ENCODE measurements around the gene ARMC2. TPM values are rescaled to one million over a fixed set of nuclear protein-coding genes. Genes with fewer than 3 reads are reported as not detected.
"Not testable (repeated sequence)": the region's sequence is repeated elsewhere in the genome, so short reads cannot be mapped to it uniquely, and the experiment has no call there.

The ARMC2 gene
- polyA plus RNA-seq, 12 donors, result 4.4 to 13.9 (median 8.2) TPM; not detected in 2

DNA sequence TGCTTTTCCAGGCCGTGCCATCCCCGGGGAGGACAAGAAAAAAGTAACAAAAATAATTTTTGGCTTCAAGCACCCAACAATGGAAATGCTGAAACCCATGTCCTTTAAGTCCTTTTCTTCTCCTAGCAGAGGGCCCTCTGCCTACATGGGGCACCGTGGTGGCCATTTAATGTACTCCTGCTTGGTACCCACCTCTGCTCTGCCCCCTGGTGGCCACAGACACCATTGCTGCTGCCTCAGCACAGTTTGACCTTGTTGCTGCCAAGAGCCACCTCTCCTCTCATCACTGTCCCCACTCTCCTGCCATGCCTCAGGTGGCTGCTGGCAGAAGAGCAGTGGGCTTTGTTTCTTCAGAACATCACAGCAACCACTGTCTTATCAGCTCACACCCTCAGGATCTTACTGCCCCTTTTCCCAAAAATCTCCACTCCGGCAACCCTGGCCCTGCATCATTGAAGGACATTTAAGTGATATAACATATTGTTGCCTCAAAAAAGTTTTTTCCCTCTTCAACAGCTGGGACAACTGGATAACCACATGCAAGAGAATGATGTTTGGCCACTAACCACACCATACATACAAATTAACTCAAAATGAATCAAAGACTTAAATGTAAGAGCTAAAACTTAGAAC is 12.9 kb upstream of the ARMC2 start:
- peak; percentile 76 for DNase-seq

DNA sequence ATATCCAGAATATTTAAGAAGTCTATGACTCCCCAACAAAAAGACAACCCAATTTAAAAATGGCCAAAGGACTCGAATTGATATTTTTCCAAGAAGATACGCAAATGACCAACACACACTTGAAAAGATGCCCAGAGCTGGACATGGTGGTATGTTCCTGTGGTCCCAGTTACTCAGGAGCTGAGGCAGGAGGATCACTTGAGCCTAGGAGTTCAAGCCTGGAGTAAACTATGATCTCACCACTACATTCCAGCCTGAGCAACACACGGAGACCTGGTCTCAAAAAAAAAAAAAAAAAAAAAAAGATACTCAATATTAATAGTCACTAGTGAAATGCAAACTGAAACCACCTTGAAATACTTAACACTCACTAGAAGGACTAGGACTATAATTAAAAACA is 12.2 kb upstream of the ARMC2 start:
- no peak for DNase-seq

GRCh38 chr6:108837236-108837971 is 10.8 kb upstream of the ARMC2 start:
- no peak for DNase-seq

DNA sequence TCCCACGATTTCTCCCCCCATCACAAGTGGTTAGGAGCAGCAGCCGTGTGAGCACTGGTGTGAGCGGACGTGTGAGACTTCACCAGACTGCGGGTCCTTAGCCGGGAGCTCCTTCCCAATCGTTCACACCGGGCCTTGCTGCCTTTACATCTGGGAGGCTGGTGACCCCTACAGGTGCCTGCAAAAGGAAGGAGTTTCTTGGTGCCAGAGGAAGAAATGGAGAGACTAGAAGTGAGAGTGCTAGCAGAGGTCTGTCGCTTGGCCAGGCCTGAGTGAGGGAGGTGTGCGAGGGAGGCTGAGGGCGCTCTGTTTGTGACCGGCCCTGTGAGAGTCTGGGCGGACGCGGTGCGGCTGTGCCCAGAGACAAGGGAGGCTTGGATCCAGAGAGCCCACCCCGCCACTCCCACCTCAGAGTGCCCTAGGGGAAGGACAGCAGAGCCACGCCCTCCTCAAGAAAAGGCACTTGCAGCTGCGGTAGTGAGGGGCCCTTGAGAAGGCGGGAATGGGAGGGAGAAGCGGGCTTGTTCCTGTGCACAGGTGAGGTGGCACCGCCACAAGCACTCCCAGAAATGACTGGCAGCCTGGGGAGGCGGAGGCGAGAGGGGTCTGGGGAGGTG is 10.0 kb upstream of the ARMC2 start:
- DNase-seq, result no peak

DNA sequence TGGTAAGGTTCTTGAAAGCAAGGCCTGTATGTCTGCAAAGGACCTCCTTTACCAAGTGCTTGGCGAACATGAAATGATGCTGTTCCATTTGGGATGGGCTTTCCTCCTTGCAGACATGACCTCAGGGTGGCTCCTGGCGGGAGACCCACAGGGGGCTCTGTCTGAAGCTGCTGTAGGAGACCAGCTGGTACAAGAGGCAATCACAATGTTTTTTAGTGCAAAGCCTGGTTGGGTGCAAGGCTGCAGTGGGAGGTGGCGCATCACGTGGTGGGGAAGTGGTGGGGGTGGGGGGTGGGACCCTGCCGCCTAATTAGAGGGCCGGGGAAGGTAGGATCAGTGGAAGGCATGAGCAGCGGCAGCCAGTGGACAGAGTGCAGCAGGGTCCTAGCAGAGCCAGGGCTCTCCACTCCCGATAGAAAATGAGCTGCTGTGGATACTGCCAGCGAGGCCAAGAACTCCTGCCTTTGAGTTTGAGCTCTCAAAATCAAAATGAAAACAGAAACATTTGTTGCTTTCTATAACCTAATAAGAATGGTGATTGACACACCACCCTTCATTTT is 9.1 kb upstream of the ARMC2 start:
- DNase-seq, result no peak

- DNase-seq, result no peak
Observed at GRCh38 chr6:108840919-108841318, 7.3 kb upstream of the ARMC2 start.

- no peak for DNase-seq
Observed at GRCh38 chr6:108841377-108841855, 6.8 kb upstream of the ARMC2 start.

DNA sequence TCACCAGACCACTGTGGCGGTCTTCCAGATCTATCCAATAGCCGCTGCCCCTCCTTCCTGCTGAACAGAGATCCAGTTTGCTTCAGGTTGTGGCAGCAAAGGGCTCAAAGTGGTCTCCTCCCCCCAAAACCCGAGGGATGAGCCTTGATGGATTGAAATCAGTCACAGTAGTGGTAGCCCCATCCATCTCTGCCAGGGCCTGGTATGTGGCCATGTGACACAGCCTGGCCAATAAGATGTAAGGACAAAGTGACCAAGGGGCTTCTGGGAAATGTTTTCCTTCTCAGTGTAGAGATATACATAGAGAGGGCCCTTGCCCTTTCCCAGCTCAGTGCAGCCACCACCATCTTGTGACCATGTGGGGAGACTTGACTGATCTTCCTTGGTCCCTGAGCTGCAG is 4.1 kb upstream of the ARMC2 start:
- DNase-seq, result no peak

DNA sequence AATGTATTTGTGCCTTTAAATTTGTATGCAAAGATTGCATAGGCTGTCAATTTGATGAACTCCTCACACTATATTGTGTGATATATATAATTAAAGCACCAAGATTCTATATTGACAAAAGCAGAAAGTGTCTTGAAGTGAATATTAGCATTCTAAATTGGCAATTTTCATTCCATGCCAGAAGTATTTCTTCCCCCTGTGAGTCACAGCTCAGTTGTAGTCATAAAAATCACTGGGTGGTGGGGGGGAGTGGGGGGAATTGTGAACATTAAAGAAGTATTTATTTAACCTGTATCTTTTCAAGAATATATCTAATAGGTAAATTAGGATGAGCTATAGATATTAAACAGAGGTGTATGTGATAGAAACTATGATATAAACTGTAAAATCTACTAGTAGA is 3.1 kb upstream of the ARMC2 start:
- DNase-seq, result no peak

DNA sequence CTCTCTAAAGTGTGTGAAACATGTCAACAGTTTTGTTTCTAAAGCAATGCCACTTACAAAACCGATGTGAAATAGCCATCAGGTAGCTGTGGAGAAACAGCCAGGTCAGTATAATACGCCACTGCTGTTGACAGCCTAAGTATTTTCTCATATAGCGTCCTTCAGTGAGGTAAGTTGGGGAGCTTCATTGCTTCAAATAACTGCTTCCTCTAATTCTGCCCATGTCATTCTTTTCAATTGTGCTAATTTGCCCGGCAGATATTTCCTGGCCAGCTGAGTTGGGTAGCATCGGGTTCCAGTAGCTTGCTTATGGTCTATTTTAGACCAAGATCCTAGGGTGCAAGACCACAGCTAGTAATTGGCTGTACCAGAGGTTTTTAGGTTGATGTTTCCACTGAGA is 2.1 kb upstream of the ARMC2 start:
- DNase-seq, result no peak

DNA sequence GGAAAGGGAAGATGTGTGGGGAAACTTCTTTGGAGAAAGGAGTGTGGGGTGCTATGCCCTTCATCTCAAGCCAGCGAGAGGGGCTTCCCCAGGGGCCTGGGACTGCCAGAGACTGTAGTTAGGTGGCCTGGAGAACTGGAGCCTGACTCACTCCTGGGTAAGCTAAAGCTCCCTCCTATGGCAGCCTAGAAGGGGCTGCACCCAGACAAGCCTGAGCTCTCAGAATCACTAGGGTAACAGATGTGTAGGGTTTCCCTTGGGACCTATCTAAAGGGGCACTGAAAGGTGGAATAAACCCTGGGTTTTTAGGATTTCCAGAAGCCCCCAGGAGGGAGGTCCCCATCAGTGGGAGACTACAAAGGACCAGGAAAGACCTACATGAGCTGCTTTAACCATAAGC is 1.6 kb upstream of the ARMC2 start:
- no peak for DNase-seq

DNA sequence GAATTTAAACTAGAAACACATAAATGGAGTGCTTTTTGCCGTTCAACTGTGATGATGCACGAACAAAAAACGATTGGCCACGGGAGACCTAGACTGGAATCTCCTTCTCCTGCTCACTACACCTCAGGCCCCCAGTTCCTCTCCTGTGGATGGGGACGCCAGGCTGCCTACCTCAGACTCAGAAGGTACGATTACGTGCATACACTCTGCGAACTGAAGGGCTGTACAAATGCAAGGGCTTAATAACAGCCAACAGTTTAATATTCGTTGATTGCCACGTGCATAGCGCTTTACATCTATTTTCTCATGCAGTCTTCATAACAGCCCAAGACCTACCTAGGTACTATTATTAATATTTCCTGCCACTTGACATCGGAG is 495 bp upstream of the ARMC2 start:
- DNase-seq, result no peak

GRCh38 chr6:108850669-108851465 is 2.6 kb downstream of the ARMC2 start:
- DNase-seq, result no peak

DNA sequence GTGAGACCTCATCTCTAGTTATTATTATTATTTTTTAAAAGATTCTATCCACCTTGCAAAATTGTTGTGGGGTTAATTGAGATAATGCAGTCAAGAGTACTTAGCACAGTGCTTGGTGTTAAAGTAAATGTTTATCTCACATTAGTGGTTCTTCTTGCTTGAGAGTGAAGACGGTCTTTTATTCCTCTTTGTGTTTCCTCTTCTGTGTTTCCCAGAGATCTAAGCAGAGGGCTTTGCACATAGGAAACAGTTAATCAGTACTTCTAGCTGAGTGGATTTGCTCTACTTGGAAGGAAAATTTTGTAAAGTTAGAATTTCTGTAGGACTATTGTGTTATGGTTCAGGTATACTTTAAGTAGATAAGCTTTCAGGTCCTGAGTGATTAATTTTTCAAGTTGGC is 3.5 kb downstream of the ARMC2 start:
- DNase-seq, result no peak

GRCh38 chr6:108853077-108853476 is 4.9 kb downstream of the ARMC2 start:
- DNase-seq, result no peak

DNA sequence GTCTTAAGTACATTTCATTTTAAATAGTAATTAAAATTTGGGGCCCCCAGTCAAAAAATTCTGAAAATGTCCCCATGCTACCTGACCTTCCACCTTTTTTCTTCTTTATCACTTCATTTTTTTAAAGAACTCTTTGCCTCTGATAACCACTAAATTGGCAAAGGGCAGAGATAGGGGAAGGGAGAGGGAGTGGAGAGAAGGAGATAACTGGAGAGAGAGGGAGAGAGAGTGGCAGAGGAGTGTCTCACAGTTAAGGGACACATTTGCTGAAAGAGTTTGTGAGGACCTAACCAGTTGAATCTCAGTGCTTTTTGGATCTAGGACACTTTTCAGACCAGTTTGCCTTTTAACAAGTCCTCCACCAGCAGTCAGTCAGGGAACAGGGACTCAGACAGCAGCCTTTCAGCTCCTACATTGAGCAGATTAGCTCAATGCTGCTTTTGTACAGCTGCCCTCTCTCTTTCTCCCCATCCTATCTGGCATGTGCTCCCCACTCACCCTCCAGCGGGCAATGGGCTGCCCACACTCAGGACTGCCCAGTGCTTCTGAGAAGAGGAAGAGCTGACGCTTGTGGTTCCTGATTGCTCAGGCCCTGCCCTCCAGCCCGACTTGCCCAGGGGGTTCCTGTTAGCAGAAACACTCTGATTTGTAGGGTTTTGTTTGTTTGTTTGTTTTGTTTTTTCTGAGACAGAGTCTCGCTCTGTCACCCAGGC is 14.4 kb downstream of the ARMC2 start:
- DNase-seq, result no peak

DNA sequence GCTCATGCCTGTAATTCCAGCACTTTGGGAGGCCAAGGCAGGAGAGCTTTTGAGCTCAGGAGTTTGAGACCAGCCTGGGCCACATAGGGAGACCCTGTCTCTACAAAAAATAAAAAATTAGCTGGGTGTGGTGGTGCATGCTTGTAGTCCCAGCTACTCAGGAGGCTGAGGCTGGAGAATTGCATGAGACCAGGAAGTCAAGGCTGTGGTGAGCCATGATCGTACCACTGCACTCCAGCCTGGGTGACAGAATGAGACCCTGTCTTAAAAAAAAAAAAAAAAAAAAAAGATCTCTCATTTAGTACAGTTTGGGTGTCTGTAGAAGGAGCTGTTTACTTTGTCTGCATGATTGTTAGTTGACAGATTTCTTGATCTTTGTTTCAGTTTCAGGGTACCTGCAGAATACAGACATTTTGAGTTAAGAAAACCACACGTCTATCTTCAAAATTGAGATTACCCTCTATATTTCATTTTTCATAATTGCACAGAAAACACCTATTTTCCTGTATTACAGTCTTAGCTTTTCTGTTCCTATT is 17.6 kb downstream of the ARMC2 start:
- DNase-seq, result not testable (repeated sequence)

DNA sequence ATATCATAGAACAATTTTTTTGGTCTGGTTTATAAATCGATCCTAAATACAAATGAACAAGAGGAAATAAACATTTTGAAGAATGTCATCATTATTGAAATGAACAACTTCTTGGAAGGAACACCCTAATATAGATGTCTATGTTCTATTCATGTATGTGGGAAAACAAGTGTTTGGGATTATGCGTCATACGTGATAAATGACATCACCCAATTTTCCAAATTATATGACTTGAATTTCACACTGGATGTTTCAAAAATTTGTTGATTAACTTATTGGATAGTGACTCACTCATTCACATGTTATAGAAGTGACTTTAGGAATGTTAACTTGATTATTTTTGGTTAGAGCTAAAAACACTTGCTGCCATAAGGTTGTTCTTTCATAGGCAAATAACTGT is 18.6 kb downstream of the ARMC2 start:
- no peak for DNase-seq

GRCh38 chr6:108868647-108869046 is 20.4 kb downstream of the ARMC2 start:
- DNase-seq, result peak; percentile 60

DNA sequence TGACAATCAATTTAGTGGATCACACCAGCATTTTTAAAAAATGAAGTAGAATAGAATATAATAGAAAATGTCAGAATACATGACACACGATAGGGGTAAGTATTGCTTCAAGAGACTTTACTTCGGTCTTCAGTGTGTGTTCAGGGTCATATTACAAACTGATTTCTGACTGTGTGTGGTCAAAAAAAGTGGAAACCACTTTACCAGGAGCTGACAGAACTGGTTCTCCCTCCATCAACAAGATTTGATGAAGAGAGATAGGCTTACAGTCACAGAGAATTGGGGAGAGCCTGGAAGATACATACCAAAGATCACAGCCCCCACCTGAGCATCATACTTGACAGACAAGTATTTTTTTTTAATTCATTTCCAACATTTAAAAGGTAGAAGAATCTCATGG is 21.7 kb downstream of the ARMC2 start:
- DNase-seq, result no peak

GRCh38 chr6:108870357-108870756 is 22.1 kb downstream of the ARMC2 start:
- DNase-seq, result no peak

Data from muscle of arm (tissue), 12 donors.